OCI-LY7 (cell line): Measurements from ENCODE around the gene OCRL.

Source experiments
- EZH2phosphoT487 ChIP-seq: fragments of 200-600 bp; sonication (generic); IDR thresholded peaks from 2 replicates; pipeline ENCODE4 v1.6.1; 2018; ENCODE audit warnings: low read depth, borderline replicate concordance, mild to moderate bottlenecking, mixed run types, antibody characterized with exemption, low read length, moderate library complexity, mixed read lengths
- TF ChIP-seq, protein P1 (sequence below): fragments of 200-600 bp; sonication (generic); conservative IDR thresholded peaks from 2 replicates; pipeline ENCODE4 v1.5.1; 2014; ENCODE audit warnings: mild to moderate bottlenecking, antibody characterized with exemption, low read length, moderate library complexity, mixed read lengths

GRCh38 chrX:129594781-129595180, 54.7 kb downstream of the OCRL start:
- TF ChIP-seq, protein P1, sequence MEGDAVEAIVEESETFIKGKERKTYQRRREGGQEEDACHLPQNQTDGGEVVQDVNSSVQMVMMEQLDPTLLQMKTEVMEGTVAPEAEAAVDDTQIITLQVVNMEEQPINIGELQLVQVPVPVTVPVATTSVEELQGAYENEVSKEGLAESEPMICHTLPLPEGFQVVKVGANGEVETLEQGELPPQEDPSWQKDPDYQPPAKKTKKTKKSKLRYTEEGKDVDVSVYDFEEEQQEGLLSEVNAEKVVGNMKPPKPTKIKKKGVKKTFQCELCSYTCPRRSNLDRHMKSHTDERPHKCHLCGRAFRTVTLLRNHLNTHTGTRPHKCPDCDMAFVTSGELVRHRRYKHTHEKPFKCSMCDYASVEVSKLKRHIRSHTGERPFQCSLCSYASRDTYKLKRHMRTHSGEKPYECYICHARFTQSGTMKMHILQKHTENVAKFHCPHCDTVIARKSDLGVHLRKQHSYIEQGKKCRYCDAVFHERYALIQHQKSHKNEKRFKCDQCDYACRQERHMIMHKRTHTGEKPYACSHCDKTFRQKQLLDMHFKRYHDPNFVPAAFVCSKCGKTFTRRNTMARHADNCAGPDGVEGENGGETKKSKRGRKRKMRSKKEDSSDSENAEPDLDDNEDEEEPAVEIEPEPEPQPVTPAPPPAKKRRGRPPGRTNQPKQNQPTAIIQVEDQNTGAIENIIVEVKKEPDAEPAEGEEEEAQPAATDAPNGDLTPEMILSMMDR, result no peak
- TF ChIP-seq EZH2phosphoT487, result no peak
